GM18519 (cell line): ENCODE measurements around the gene MMP20.

Experiments used
- ATAC-seq: cut with Tn5 transposase; IDR thresholded peaks from one replicate; pipeline ENCODE4 v1.9.1; 2021; ENCODE audit warnings: mild to moderate bottlenecking, moderate library complexity; ENCODE audit not compliant: unreplicated experiment, low FRiP score

Gene MMP20

DNA sequence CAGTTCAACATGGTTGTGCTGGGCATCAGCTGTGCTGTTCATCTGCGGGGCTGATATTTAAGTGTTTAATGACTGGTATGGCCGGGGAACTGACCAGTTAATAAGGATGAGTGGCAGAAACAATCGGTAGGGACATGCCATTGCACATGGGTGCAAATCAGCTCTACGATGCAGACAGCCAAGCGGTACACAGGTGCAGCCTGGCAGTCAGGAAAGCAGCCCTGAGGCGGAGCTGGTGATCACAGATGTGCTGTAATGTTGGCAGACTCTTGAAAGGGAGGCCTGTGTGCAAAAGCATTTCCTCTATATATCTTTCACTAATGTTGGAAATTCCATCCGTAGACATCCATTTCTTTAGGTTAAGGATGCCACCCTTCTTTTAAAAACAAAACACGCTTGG is 1.1 kb downstream of the MMP20 start:
- ATAC-seq: no peak

DNA sequence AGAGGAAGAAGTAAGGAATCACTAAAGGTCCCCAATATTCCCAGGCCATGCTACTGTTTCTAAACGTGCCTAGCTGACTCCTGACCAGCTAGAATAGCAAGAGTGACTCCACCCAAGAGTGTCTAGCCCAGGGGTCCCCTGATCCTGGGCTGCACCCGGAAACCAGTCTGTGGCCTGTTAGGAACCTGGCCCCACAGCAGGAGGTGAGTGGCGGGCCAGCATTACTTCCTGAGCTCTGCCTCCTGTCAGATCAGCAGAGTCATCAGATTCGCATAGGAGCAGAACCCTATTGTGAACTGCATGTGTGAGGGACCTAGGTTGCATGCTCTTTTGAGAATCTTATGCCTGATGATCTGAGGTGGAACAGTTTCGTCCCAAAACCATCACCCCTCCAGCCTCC is 2.0 kb downstream of the MMP20 start:
- ATAC-seq: no peak

DNA sequence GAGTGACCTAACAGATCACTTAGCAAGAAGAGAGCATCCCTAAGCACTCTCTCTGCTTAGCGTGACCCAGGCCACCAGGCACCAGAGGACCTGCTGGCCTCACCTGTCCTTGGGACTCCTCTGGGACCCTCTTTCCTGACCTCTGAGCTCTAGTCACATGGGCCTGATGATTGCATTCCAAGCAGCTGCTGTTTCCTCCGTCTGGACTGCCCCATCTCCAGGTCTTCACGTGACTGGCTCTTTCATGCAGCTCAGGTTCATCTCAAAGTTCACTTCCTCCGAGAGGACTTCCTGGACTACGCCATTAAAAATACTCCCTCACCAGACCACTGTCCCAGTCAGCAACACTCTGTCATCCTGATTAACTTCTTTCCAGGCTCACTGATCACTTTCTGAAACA is 2.9 kb downstream of the MMP20 start:
- ATAC-seq: no peak

DNA sequence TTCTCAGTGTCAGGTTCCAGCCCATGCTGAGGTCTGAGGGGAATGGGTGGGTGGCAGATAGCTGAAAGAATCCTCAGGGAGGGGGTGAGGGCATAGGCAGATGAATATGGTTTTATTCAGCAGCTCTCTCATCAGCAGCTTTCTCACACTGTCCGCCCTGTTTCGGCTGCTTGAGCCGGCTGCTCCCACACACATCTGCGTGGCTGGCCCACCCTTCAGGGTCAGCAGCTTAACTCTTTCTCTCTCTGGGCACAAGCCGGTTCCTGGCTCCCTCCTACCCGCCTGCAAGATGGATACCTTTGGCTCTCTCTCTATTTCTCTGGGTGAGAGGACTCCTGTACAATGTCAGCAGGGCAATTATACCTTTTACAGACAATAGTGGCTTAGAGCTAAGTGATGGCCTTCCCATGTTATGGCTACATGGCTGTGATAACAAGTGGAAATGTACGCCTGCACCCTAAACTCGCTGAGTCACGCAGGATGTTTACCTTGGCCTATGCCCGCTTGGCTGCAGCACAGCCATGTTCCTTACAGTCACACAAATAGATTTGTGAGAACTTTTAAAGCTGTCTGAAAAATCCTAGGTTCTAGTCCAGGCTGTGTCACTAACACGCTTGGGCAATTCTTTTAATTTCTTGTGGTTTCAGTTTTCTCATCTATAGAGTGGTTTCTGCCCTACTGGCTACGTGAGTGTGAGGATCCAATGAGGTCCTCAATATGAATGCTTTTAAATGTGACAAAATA is 4.1 kb downstream of the MMP20 start:
- peak; percentile 56 for ATAC-seq

DNA sequence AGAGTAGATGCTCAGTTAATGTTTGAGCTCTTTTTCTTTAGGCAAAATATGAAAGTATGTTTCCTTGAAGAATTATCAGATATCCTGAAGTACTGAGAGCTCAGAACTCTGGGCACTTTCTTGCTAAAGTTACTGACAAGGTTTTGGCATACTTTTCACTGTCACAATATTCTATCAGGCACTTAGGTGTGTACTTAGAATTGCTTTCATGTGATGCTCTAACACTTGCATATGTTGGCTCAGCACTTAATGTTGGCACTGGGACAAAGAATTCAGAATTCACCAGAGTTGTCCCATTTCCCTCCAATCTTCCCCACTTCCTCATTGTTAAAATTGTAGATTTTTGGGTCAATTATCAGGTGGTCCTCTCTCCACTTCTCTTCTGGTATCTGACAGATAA is 5.0 kb downstream of the MMP20 start:
- ATAC-seq: no peak

DNA sequence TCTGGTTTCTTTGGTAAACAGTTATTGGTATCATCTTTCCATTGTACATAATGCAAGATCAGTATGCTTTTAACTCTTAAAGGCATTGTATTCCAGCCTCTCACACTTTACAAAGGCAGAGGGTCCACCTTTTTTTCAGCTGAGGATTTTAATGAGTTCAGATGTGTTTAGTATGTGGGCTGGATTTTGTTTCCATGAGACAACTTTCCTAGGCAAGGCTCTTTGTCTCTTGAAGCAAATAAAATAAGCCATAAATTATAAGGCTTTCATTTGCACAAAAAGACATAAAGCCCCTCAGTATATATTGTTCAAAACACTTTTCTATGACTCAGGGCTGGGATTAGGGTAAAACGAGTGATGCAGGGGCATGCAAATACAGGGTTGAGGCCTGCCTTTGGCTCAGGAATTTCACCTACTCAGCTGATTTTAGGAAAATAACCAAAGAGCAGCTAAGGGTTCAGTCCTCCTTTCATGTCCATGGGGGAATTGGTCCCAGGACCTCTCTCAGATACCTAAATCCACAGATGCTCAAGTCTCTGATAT is 7.6 kb downstream of the MMP20 start:
- ATAC-seq: no peak

DNA sequence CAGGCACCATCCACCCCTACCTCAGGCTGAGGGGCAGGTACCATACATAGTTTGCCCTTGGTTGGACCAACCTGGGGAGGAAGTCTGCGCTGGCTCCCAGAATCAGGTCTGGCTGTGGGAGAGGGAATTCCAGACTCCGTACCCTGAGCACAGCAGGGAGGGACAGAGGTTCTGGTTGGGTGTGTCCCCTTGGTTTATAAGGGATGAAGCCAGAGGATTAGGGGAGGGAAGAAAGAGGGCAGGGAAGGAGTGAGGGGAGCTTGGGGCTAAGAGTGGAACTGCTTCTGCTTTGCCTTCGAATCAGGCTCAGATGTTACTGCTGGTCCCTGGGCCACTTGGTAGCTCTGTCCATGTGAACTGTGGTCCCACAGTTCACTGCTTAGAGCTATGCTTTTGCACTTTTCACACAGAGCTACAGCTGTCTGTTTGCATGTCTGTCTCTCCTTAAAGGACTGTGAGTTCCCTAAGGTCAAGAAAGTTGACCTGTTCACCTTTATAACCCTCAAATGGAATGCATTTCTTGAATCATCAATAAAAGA is 9.2 kb downstream of the MMP20 start:
- ATAC-seq: no peak

DNA sequence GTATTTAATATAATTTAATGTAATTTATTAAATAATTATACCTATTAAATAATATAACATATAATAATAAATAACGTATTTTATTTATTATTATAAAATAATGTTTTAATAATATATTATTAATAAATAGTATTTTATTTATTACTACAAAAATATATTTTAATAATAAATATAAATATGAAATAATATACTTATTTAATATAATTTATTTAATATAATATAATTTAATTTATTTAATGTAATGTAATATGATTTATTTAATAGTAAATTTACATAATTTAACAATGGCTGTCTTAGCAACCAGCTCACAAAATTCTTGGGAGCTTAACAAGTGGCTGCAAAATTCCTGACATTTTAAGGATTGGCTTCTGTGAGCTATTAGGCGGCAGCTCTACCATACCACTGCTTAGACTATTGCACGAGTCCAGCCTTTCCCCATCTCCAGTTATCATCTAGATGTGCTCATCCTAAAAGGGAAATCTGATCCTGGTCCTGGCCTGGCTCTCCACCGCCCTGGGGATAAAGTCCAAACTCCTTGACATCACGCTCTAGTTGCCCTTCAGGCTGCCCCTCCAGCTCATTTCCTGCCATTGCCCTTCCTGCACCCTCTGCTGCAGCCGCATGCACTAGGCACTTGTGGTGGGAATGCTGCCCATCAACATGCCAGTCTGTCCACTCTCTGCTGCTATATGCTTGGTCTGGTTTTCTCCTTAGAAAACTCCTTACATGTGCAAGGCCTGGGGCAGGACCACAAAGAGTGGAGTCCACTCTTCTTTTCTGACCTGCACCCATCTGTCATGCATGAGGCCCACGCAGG is 9.8 kb downstream of the MMP20 start:
- no peak for ATAC-seq

DNA sequence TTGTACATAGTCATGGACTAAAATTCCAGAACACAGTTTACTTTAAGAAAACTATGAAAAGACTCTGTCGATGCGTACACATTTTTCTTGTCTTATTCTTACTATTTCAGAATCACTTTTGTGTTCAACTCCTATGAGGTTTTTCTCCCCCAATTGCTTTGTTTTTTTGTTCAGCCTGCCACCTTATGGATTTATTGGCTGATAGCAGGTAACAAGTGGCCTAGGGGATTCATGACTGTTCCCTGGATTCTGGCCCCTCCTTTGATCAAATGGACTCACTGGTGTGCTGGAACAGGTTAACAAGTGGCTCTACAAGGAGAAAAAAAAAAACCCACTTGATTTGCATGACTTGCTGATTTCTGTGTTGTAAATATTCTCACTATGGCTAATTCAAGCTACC is 10.6 kb downstream of the MMP20 start:
- ATAC-seq: no peak

DNA sequence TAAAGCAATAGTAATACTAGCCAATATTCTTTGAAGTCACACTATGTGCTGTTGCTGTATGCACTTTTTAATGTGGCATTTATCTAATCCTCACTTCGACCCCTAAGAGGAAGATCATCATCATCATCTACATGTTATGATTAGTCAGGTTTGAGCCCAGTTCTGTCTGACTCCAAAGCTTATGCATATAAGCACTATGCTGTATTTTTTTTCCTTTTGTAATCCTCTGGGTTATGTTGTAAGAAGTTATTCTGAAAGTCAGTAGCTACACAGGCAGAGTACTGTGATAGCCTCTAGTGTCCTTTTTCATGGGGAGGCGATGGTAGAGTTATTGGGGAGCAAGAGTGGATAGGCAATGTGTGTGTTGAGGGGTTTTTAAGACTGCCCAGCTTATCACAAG is 11.1 kb downstream of the MMP20 start:
- no peak for ATAC-seq

DNA sequence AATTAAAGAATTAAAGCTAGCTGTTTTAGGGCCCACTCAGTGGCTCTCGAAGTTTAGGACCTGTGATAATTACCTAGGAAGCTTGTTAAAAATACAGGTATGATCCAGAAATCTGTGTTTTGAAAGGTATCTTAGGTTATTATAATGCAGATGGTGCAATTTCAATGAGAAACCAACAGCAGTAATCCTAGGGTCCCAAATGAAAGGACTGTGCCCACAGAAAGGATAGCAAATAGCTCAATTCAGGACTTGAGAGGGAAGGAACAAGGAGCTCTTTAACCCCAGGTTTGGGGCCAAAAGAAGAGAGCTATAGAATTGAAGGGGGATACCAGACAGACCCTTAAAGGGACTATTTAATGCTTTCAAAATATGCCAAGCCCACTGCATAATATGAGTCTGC is 11.7 kb downstream of the MMP20 start:
- ATAC-seq: no peak

DNA sequence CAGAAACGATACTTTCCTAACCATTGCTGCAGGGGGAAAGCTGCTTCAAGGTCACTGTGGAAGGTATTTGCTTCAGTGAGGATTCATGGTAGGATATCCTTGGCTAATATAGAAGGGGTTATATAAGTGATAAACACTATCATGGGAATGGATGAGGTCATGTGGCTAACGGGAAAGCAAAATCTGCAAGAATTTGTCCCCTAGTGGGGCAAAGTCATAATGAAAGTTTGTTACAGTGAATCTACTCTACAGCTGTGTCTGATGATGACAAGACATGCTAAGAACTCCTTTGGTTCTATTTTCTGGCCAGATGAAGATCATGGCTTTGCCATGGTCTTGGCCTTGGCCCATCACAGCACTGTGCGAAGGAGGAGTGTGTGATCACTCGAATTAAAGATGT is 13.8 kb downstream of the MMP20 start:
- peak; percentile 45 for ATAC-seq

DNA sequence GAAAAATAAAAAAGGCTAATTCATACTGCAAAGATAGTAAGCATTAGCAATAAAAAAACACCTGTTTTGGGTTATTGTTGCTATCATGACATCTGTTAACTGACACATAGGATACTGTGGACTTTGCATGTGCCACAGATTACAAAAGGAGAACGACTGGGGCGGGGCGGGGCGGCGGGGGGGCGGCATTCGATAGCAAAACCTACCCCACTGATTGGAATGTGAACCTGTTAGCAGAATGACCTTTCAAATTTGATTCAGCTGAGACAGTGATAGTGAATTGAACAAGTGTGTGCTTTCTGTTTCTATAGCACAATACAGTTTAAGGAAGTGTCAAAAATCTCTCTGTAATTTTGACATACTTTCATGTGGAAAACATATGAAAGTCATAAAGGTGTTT is 14.9 kb downstream of the MMP20 start:
- ATAC-seq: peak; percentile 34

DNA sequence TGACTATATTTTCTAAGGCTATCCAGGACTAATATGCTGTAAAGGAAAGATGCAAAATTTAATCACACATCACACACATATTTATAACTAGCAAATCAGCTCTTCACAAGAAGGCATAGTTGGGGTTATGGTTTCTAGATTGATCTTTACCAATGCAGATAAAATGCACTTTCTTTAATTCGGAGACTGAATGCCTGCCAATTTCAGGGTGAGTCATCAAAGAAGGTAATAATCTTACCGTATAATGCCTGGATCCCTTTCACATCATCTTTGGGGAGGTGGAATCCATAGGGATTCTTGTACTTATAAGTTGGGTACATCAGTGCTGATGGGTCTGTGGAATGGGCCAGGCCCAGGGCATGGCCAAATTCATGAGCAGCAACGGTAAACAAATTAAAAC is 16.4 kb downstream of the MMP20 start:
- no peak for ATAC-seq

DNA sequence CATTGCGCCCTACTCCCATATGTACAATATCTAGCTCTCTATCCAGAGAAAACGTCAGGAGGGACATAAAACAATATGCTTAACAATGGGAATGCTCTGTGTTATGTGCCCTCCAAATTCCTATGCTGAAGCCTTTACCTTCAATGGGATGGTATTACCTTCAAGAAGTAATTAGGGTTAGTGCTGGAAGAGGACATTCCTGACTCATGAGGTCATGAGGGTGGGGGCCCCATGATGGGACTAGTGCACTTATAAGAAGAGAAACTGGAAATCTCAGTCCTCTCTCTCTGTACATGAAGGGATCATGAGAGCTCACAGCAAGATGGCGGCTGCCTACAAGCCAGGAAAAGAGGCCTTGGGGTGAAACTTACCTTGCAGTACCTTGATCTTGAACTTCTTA is 20.3 kb downstream of the MMP20 start:
- no peak for ATAC-seq

DNA sequence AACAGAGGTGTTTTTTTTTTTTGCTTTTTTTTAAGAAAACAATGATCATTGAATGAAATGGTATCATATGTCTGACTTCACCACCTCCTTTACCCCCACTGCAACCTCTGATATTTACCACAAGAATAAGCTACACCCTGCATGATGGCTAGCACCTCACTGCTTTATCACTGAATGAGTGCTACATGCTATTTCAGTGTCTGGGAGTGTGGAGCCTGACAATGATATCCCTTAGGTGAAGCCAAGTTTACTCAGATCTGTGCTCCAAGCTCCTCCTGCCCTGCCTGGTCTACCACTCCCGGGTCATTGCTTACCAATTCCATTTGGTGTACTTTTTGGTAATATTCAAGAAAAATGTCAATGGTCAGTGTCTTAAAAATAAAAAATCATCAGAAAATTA is 21.1 kb downstream of the MMP20 start:
- ATAC-seq: no peak

DNA sequence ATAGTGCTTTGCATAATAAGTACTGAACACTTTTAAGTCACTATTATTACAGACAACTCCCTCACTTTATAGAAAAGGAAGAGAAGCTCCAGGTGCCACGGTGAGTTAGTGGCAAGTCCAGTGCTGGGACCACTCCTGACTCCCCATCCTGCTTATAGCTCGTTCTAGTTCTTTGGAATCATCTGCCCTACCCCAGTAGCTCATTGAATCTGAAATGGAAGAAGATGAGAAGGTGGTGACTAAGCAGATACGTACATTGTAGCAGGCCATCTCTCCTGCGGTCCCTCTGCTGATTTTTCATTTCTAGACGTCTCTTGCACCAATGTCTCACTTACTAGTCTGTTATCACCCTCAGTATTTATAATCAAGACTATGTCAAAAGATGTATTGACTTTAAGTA is 21.6 kb downstream of the MMP20 start:
- ATAC-seq: no peak

DNA sequence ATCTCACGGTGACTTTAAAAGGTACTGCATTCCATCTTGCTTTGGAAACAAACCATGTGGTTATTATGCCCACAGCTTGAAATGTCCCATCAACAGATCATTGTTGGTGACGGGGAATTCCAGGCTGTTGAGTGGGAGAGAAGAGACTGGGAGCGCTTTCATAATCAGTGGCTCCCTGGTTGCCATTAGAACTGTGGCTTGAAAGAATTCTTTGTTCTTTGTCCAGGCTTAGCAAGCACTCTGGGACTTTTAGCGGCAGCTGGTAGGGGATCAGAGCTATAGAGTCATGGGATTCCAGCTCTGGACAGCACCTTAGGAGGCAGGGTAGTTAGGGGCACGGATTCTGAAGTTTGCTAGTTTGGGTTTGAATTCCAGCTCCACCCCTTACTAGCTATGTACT is 22.0 kb downstream of the MMP20 start:
- no peak for ATAC-seq

DNA sequence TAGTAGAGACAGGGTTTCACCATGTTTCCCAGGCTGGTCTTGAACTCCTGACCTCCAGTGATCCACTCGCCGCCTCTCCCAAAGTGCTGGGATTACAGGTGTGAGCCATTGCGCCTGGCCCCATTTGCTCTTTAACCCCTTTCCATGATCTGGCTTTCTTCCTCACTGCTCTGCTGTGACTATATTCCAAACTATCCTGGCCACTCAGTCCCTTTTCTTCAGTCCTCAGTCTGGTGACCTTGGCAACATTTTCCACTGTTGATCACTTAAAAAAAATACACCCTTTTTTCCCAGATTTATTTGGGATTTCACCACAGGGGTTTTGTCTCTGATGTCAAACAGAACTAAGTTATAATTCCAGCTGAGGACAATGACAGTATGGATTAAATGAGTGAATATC is 24.5 kb downstream of the MMP20 start:
- no peak for ATAC-seq

DNA sequence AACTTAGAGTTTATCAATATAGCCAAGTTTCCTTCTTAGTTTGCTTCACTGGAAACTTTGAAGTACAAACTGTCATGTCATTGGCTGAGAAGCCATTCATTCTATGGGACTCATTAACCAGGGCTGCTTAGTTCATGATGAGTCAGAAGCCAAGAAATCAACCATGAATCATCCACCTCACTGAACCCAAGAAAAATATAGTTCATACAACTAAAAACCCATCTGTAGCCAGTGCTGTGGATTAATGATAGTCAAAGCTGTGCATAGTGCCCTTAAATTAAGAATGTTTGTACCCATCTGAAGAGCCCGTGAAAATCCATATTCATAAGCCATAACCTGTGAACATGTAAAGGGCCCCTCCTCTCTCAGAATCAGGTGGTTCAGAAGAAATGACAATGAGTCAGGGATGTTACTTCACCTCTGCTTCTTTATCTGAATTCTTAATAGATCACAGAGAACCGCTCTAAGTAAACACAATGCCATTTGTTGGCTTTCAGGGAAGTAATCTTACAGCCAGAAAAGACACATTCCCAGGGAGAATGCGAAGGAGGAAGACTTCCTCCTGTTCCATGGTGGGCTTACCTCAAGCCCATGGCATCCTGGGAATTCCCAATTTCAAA is 25.4 kb downstream of the MMP20 start:
- peak; percentile 87 for ATAC-seq

DNA sequence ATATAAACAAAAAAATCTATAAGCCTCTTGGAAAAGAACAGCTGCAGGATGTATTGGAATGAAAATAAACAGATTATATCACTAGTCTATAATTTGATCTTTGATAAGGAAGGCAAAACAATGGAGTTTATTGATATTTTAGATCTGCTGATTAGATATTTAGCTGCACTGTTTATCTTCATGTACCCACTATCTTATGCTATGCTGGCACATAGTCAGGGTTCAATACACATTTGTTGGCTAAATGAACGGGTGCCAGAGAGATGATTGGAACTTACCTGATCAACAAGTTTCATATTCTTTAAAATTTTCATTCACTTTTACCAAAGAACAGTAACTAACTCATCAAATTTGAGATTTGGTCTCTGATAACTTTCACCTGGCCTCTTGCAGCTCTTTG is 26.9 kb downstream of the MMP20 start:
- no peak for ATAC-seq
